Chondrocyte (in vitro differentiated cells): ENCODE data around the gene SGCE. TPM values are rescaled to one million over a fixed set of nuclear protein-coding genes. Genes with fewer than 3 reads are reported as not detected.

Experiments
- DNase-seq: peaks from one replicate; pipeline ENCODE4 v3.0.0; 2021; ENCODE audit warnings: mixed read lengths, low spot score
- H3K27ac Mint-ChIP-seq: one replicate; pipeline ENCODE4 v1.8.0; 2021; ENCODE audit warnings: mild to moderate bottlenecking, moderate library complexity, mixed read lengths; ENCODE audit not compliant: unreplicated experiment
- H3K27me3 Mint-ChIP-seq: 2 replicates; pipeline ENCODE4 v1.8.0; 2021; ENCODE audit warnings: low read depth, mixed read lengths
- H3K36me3 Mint-ChIP-seq: 2 replicates; pipeline ENCODE4 v1.8.0; 2021; ENCODE audit warnings: low read depth, mixed read lengths
- H3K4me1 Mint-ChIP-seq: 2 replicates; pipeline ENCODE4 v1.8.0; 2021; ENCODE audit warnings: low read depth, mild to moderate bottlenecking, mixed read lengths
- H3K4me3 Mint-ChIP-seq: one replicate; pipeline ENCODE4 v1.8.0; 2021; ENCODE audit warnings: mild to moderate bottlenecking, moderate library complexity, mixed read lengths; ENCODE audit not compliant: unreplicated experiment
- H3K9me3 Mint-ChIP-seq: 2 replicates; pipeline ENCODE4 v1.8.0; 2021; ENCODE audit warnings: low read depth, mixed read lengths
- CTCF ChIP-seq: fragments of 200-600 bp; sonication (generic); IDR thresholded peaks from 2 replicates; pipeline ENCODE4 v1.5.0; 2021; ENCODE audit warnings: antibody characterized with exemption, mild to moderate bottlenecking, moderate library complexity
- total RNA-seq: library from RNA; stranded (reverse); gene quantifications from 3 replicates; pipeline ENCODE4 v1.2.1, GENCODE V29; 2021

Gene SGCE
- total RNA-seq, 1 donor from 2014 or later = 72.3 TPM

GRCh38 chr7:94612661-94613060 is 43.3 kb downstream of the SGCE start:
- no peaks in the 10 kb centered on the region for H3K27me3 Mint-ChIP-seq
- H3K4me3 Mint-ChIP-seq = no peak overlapping the region
- H3K27ac Mint-ChIP-seq = no peak overlapping the region
- peaks cover 6% of the 10 kb centered on the region for H3K36me3 Mint-ChIP-seq
- TF ChIP-seq CTCF = no peak
- DNase-seq = no peak
- peaks cover 4% of the 10 kb centered on the region for H3K9me3 Mint-ChIP-seq
- H3K4me1 Mint-ChIP-seq = no peaks in the 10 kb centered on the region

- H3K36me3 Mint-ChIP-seq = peaks cover 7% of the 10 kb centered on the region
- DNase-seq = no peak
- H3K9me3 Mint-ChIP-seq = peaks cover 6% of the 10 kb centered on the region
- no peaks in the 10 kb centered on the region for H3K27me3 Mint-ChIP-seq
- no peaks in the 10 kb centered on the region for H3K4me1 Mint-ChIP-seq
- TF ChIP-seq CTCF = no peak
- H3K4me3 Mint-ChIP-seq = no peak overlapping the region
- no peak overlapping the region for H3K27ac Mint-ChIP-seq
Measured at GRCh38 chr7:94612253-94612652, 43.7 kb downstream of the SGCE start.

- Mint-ChIP-seq H3K27ac (no peak overlapping the region), H3K27me3 (no peaks in the 10 kb centered on the region), H3K9me3 (peaks cover 20% of the 10 kb centered on the region), H3K4me1 (peaks cover 9% of the 10 kb centered on the region), H3K36me3 (peaks cover 13% of the 10 kb centered on the region), H3K4me3 (no peak overlapping the region)
- TF ChIP-seq CTCF = no peak
- DNase-seq = no peak
Measured at GRCh38 chr7:94609561-94609960, 46.4 kb downstream of the SGCE start.

- no peak for TF ChIP-seq CTCF
- Mint-ChIP-seq H3K27me3 (no peaks in the 10 kb centered on the region), H3K36me3 (peaks cover 15% of the 10 kb centered on the region), H3K4me1 (peaks cover 9% of the 10 kb centered on the region), H3K27ac (peak overlapping the region; percentile 76), H3K9me3 (peaks cover 15% of the 10 kb centered on the region), H3K4me3 (no peak overlapping the region)
- no peak for DNase-seq
Measured at GRCh38 chr7:94605031-94605430, 50.9 kb downstream of the SGCE start.

GRCh38 chr7:94602181-94602580 is 53.8 kb downstream of the SGCE start:
- Mint-ChIP-seq H3K36me3 (peaks cover 17% of the 10 kb centered on the region), H3K27me3 (no peaks in the 10 kb centered on the region), H3K4me3 (no peak overlapping the region), H3K9me3 (peaks cover 13% of the 10 kb centered on the region), H3K27ac (no peak overlapping the region), H3K4me1 (peaks cover 9% of the 10 kb centered on the region)
- TF ChIP-seq CTCF = no peak
- no peak for DNase-seq
